ENCODE results near the gene SIM1.

GRCh38 chr6:100344761-100345160 is 120.0 kb downstream of the SIM1 start:
- no peak for TF ChIP-seq CTCF (IDR thresholded peaks at IDR 0.05; ENCODE audit: low read depth, low read length)
- TF ChIP-seq EZH2phosphoT487 (IDR thresholded peaks at IDR 0.05; ENCODE audit: low read depth), result no peak

Measured in OCI-LY3 (cell line).